ENCODE results near the gene SULT4A1.

SULT4A1 gene

DNA sequence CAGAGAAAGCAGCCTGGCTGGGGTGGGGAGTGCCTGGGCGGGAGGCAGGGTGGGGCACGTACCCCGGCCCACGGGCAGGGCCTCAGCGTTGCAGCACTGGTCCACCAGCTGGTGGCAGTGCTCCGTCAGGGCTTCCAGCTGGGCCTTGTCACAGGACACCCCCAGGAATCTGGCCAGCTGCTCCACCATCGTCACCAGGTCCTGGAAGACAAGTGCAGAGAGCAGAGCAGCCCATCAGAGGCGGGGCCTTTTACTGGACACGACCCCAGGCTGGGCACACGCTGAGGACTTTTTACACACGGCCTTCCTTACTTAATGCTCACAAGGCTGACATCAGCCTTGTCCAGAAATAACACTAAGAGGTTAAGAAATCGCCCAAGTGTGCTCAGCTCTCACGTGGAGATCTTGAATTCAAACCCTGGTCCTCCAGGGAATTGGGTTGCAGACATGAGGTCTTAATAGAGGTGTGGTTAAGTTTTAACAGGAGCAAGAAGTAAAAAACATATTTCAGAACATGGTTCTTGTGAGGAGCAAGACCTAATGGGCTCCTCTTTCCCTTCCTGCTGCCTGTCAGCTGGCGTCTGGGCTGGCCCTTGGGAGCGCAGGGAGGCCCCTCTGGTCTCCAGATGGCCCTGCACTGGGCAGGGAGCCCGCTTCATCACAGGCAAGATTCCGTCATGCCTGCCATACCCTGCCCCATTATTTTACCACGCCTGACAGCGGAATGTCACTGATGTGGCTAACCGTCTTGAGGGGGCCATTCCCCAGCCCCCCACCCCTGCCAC is 33.1 kb downstream of the SULT4A1 start:
- no peak for DNase-seq (ENCODE audit: low read depth in 2 of 2)

GRCh38 chr22:43828725-43828997 is 33.7 kb downstream of the SULT4A1 start:
- DNase-seq (ENCODE audit: low read depth in 2 of 2) = no peak

- DNase-seq (ENCODE audit: low read depth in 2 of 2) = no peak
Observed at GRCh38 chr22:43827926-43828724, 34.2 kb downstream of the SULT4A1 start.

DNA sequence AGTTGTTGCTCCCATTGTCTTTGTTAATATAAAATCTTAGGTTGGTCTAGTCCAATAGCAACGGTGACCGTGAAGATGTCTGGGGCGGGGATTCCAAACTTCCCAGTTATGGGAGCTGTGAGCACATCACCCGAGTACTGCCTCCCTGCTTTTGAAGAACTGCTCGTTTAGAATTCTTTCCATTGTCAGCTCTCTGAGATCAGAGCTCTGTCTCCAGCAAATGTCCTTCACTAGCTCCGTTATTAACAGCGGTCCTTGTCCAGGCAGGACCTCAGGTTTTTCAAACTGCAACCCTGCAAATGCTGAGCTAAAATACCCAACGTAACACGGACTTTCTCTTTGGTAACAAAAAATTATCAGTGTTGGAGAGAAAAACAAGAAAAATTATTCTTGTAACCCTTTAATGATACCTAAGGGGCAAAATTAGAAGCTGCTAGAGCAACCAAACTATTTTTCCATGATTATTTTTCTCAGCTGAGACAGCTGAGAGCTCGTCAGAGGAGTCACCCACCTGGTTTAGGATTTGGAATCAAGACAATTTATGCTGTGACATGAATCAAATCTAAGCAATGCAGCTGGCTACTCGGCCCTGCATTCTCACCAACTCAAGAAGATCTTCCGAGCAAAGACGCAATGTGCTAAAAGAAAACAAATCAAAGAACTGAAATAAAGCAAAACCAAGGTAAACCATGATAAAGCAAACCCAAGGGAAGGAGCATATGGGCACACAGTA is 35.1 kb downstream of the SULT4A1 start:
- no peak for DNase-seq (ENCODE audit: low read depth in 2 of 2)

- DNase-seq (ENCODE audit: low read depth in 2 of 2) = no peak
Observed at GRCh38 chr22:43826142-43827002, 35.9 kb downstream of the SULT4A1 start.

DNA sequence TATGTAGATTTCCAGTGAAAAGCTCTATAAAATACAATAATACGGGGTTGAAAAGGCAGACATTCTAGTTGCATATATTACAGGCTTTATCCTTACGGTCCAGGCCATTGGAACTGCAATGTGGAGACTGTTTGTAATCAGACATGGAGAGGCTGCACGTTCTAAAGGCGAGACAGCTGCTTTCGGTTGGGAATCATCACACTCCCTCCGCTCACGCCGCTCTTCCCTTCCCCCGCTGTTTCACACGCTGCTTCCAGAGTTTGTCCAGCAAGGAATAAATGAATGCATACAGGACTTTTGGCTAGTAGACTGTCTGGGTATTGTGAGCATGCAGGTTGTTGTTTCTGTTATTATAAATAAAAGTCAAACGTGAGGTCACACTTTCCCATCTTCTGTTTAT is 36.7 kb downstream of the SULT4A1 start:
- DNase-seq (ENCODE audit: low read depth in 2 of 2) = no peak

DNA sequence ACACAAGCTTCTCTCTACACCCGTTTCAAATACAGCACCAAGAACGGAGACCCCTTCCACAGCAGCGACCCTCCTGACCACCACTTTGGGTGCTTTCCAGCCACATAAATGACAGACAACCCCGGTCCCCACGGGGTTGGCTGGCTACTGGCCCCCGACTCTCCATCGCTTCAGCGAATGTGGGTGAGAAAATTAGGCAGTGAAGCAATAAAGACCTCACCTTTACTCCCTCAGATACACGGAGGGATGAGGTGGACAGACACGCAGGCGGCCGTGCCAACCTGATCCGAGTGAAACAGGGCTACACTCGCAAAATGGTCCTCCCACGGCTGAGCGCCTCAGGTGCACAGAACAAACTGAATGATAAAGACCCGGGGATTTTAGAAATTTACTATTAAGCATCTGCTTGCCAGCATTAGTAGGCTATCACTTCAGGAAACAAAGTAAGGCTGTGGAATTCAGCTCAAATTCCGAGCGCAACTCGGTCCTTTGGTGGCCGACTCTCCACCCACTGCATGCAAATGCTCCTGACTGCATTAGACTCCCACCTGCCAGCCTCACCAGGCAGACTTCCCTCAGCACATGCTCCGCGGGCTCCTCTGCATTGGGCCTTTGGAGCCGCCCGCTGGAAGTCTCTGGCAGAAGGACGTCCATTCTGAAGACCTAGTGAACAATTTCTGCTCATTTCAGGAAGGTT is 37.4 kb downstream of the SULT4A1 start:
- no peak for DNase-seq (ENCODE audit: low read depth in 2 of 2)

DNA sequence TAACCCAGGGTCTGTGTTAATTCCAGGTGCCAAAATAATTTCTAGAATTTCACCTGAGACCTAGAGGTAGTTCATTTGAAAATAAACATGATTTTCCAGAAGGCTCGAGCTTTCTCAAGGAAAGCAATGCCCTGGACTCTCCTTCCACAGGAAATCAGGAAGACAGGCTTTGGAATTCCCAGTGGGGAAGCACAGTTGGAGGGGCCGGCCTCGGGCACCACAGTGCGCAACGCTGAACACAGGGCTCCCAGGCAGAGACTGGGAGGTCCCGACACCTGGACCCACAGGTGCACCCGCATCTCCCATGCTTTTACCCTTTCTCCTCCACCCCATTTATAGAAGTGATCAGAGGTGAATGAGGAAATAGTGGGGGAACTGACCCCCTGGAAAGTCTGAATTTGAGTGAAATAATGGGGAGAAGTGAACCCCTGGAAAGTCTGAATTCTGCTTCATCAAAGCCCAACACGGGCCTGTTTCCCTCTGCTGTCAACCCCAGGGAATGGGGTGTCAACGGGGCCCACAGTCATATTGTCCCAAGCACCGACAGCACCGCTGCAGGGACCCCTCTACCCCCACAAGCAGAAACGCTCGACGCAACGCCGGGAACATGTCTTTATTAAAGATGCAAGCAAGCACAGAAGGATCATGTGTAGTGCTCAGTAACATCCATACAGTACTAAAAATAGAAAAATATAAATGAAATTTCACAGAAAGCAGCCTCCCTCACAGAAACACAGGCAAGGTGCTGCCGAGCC is 38.2 kb downstream of the SULT4A1 start:
- no peak for DNase-seq (ENCODE audit: low read depth in 2 of 2)

GRCh38 chr22:43823353-43823908 is 38.9 kb downstream of the SULT4A1 start:
- DNase-seq (ENCODE audit: low read depth in 2 of 2) = no peak

- no peak for DNase-seq (ENCODE audit: low read depth in 2 of 2)
Observed at GRCh38 chr22:43821606-43822425, 40.5 kb downstream of the SULT4A1 start.

DNA sequence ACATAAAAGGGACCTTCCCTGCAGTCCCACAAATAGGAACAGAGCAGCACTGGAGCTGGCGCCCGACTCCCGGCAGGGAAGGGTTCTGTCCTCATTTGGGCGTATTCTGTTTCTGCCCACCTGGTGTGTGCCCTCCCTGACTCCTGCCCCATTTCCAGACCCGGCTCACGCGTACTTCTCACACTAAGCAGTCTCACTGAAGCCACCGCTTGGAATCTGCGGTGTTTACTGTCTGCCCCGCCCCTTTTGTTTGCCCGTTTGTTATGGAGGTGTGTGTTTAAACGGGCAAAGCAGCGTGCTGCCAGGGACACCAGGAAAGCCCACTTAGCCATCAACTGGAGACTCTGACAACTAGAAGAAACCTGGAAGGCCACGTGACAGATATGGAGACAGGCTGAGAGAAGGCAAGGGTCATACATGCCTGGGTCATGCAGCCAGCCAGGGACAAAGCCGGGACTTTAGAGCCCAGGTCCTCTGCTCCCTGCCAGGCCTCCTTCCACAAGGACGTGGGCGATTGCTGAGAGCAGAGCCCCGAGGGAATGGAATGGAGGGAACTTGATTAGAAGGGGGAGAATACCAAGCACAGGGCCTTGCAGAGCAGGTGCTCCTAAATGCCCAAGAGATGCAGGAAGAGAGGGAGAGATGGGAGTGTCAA is 41.5 kb downstream of the SULT4A1 start:
- no peak for DNase-seq (ENCODE audit: low read depth in 2 of 2)

DNA sequence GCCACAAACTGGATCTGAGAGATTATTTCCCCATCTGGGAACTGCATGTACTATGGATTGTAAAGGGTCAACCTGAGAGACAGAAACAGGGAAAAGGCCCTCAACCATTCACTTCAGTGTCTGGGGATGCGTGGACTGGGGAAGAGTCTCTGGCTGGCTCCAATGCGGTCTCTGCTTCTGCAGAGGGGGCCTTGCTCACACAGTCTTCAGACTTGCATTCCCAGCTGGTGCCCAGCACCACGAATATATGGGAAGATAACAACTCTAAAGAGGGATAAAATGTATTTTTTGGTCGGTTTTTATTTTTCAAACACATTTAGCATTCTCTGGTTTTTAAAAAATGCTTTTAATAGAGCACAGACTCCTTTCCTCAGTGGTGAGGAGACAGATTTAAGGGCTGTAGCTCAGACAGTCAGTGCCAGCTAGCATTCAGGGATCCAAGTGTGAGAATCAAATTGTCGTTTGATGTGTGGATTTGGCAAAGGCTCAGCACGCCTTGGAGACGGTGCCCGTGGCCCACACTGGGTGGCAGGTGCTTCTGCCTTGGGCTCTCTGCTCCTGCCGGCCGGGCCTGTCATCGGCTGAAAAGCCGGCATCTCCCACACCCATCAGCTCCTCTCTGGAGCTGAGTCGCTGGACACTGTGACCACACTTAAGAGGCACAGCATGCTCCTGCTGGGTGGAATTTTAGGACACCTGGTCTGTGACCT is 42.2 kb downstream of the SULT4A1 start:
- no peak for DNase-seq (ENCODE audit: low read depth in 2 of 2)

- DNase-seq (ENCODE audit: low read depth in 2 of 2) = no peak
Observed at GRCh38 chr22:43819421-43819921, 42.8 kb downstream of the SULT4A1 start.

- no peak for DNase-seq (ENCODE audit: low read depth in 2 of 2)
Observed at GRCh38 chr22:43818981-43819380, 43.3 kb downstream of the SULT4A1 start.

- DNase-seq (ENCODE audit: low read depth in 2 of 2) = no peak
Observed at GRCh38 chr22:43817402-43817801, 44.9 kb downstream of the SULT4A1 start.

DNA sequence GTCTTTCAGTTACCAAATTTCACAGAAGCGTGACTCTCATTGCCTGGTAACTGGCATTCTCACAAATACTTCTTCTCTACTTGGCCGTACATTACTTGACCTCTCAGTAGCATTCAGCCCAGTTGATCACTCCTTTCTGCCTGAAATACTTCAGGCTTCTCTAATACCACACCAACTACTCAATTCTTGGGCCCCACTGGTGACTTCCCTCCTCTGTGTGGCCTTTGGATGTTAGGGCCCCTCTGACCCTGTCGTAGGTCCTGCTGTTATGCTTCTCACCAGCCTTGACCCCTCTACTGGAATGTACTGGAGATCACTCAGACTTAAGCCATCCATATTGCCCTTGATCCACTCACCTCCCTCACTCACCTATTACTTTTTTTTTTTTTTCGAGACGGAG is 48.0 kb downstream of the SULT4A1 start:
- DNase-seq (ENCODE audit: low read depth in 2 of 2) = no peak

DNA sequence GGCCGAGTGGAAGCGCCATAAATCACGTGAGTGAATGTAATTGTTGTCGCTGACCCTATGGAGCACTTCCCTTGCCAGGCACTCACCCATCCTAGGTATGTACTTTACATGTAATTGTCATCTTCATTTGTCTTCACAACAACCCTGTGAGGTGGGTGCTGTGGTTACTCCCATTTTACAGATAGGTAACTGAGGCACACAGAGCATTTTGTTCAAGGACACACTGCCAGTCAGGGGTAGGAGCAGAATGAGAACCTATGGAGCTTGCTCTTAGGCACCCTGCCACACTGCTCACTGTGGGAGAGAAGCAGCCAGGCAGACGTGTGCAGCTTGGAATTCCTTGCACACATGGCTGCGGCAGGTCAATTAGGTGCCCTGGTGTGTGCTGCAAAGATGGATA is 49.4 kb downstream of the SULT4A1 start:
- no peak for DNase-seq (ENCODE audit: low read depth in 2 of 2)

Data from activated CD4-positive, alpha-beta T cell treated with anti-CD3 and anti-CD28 coated beads for 24 hours (primary cell).